KMS-11 (cell line): ENCODE measurements around the gene TMEM51.
"Not testable (repeated sequence)": the region's sequence is repeated elsewhere in the genome, so short reads cannot be mapped to it uniquely, and the experiment has no call there.

Experiments used
- H2AFZ ChIP-seq: fragments of 200-600 bp; sonication (generic); 2 replicates; pipeline ENCODE4 v1.6.1; 2016; ENCODE audit warnings: antibody characterized with exemption, mixed run types, low read depth
- H3K27ac ChIP-seq: fragments of 200-600 bp; sonication (generic); 2 replicates; pipeline ENCODE4 v1.6.1; 2016; ENCODE audit warnings: mild to moderate bottlenecking, mixed run types
- H3K27me3 ChIP-seq: fragments of 200-600 bp; sonication (generic); 2 replicates; pipeline ENCODE4 v1.6.1; 2017; ENCODE audit warnings: mild to moderate bottlenecking, low read depth, mixed run types, moderate library complexity; ENCODE audit not compliant: insufficient read depth
- H3K36me3 ChIP-seq: fragments of 200-600 bp; sonication (generic); 2 replicates; pipeline ENCODE4 v1.6.1; 2017; ENCODE audit warnings: mild to moderate bottlenecking, mixed run types; ENCODE audit not compliant: insufficient read depth
- H3K4me1 ChIP-seq: fragments of 200-600 bp; sonication (generic); 2 replicates; pipeline ENCODE4 v1.6.1; 2016; ENCODE audit warnings: mild to moderate bottlenecking, low read depth, mixed run types; ENCODE audit not compliant: poor library complexity, severe bottlenecking
- H3K4me2 ChIP-seq: fragments of 200-600 bp; sonication (generic); 2 replicates; pipeline ENCODE4 v1.7.0; 2016; ENCODE audit warnings: mild to moderate bottlenecking, mixed run types
- H3K4me3 ChIP-seq: fragments of 200-600 bp; sonication (generic); IDR thresholded peaks from 2 replicates; pipeline ENCODE4 v1.6.1; 2017; ENCODE audit warnings: low read depth, low read length, mixed read lengths; ENCODE audit not compliant: insufficient read depth
- H3K79me2 ChIP-seq: fragments of 200-600 bp; sonication (generic); 2 replicates; pipeline ENCODE4 v1.6.1; 2016; ENCODE audit warnings: low read depth, mixed run types; ENCODE audit not compliant: insufficient read depth
- H3K9ac ChIP-seq: fragments of 200-600 bp; sonication (generic); 2 replicates; pipeline ENCODE4 v1.6.1; 2016; ENCODE audit warnings: mild to moderate bottlenecking, mixed run types
- H4K20me1 ChIP-seq: fragments of 200-600 bp; sonication (generic); 2 replicates; pipeline ENCODE4 v1.6.1; 2016; ENCODE audit warnings: mild to moderate bottlenecking, mixed run types; ENCODE audit not compliant: insufficient read depth
- TF ChIP-seq, protein P1 (sequence below): fragments of 200-600 bp; sonication (generic); conservative IDR thresholded peaks from 2 replicates; pipeline ENCODE4 v1.6.1; 2017; ENCODE audit warnings: low read depth, mild to moderate bottlenecking, antibody characterized with exemption, low read length, moderate library complexity, mixed read lengths

The TMEM51 gene

DNA sequence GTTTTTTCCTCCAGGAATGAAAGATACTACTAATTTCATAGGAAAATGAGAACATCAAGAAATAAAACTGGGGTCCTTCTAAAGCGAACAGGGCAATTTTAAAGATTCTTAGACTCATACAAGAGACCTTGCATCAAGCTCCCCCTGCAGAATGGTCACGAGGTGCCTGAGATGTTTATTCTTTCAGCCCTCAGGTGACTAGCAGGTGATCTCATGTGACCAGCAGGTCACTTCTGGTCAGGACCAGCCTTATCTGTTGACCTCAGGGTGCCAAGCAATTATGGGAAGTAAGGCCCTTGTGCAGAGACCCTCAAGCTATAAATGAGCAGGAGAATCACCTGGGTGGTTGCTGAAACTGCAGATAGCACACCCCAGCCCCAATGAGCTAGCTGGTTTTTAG is 20.6 kb upstream of the TMEM51 start:
- Histone ChIP-seq H3K27ac (no peak overlapping the region), H3K79me2 (no peaks in the 10 kb centered on the region)
- TF ChIP-seq, protein P1, sequence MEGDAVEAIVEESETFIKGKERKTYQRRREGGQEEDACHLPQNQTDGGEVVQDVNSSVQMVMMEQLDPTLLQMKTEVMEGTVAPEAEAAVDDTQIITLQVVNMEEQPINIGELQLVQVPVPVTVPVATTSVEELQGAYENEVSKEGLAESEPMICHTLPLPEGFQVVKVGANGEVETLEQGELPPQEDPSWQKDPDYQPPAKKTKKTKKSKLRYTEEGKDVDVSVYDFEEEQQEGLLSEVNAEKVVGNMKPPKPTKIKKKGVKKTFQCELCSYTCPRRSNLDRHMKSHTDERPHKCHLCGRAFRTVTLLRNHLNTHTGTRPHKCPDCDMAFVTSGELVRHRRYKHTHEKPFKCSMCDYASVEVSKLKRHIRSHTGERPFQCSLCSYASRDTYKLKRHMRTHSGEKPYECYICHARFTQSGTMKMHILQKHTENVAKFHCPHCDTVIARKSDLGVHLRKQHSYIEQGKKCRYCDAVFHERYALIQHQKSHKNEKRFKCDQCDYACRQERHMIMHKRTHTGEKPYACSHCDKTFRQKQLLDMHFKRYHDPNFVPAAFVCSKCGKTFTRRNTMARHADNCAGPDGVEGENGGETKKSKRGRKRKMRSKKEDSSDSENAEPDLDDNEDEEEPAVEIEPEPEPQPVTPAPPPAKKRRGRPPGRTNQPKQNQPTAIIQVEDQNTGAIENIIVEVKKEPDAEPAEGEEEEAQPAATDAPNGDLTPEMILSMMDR, result no peak

DNA sequence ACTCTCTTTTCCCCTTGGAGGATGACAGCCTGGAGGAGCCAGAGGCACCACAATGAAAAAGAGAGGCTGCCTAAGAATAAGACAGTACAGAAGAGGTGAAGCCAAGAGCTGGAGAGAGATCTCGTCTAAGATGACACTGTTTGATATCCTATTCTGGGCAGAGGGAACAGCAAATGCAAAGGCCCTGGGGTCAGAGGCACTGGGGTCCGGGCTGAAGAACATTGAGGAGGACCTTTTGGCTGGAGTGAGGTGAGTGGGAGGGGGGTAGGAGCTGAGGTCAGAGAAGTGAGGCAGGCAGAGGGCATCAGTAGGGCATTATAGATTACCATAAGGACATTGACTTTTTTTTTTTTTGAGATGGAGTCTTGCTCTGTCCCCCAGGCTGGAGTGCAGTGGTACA is 19.3 kb upstream of the TMEM51 start:
- H3K79me2 ChIP-seq, result no peaks in the 10 kb centered on the region
- TF ChIP-seq, protein P1, result no peak
- H3K9ac ChIP-seq, result no peak overlapping the region
- no peak overlapping the region for H3K4me3 ChIP-seq
- H3K4me2 ChIP-seq, result no peak overlapping the region
- H3K27me3 ChIP-seq, result no peaks in the 10 kb centered on the region
- no peak overlapping the region for H3K27ac ChIP-seq
- no peaks in the 10 kb centered on the region for H3K4me1 ChIP-seq
- H2AFZ ChIP-seq, result no peak overlapping the region
- no peaks in the 10 kb centered on the region for H3K36me3 ChIP-seq
- no peaks in the 10 kb centered on the region for H4K20me1 ChIP-seq

More for the DNA sequence above, 20.6 kb upstream of the TMEM51 start:
- Histone ChIP-seq H3K4me1 (no peaks in the 10 kb centered on the region), H3K36me3 (no peaks in the 10 kb centered on the region), H3K4me2 (no peak overlapping the region), H2AFZ (no peak overlapping the region), H3K4me3 (no peak overlapping the region), H3K27me3 (no peaks in the 10 kb centered on the region), H4K20me1 (no peaks in the 10 kb centered on the region), H3K9ac (no peak overlapping the region)

DNA sequence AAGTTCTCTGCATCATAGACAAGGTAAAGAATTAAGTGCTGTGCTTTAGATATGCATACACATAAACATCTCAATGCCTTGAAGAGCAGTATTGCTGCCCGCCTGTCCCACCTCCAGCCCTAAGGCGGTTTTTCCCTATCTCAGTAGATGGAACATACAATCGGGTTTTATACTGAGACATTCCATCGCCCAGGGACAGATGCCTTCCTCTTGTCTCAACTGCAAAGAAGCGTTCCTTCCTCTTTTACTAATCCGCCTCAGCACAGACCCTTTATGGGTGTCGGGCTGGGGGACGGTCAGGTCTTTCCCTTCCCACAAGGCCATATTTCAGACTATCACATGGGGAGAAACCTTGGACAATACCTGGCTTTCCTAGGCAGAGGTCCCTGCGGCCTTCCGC is 17.9 kb upstream of the TMEM51 start:
- not testable (repeated sequence) for H3K36me3 ChIP-seq, H2AFZ ChIP-seq, H3K27me3 ChIP-seq

DNA sequence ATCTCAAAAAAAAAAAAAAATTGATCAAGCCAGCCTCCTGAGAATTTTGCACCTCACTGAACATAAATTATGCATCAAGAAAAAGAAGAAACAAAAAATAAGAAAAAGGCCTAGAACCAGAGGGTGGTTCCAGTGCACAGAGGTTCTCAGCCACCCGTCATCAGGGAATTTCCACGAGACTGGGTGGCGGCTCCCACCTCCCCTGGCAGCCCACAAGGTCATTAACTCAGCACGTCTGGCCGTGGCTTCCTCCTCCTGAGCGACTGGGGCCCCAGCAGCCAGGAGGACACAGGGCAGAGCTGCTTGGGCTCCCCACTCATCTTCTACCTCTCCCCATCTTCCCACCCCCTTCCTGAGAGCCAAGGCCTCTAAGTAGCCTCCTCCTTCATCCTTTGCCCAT is 15.7 kb upstream of the TMEM51 start:
- Histone ChIP-seq H3K27me3 (no peaks in the 10 kb centered on the region), H3K36me3 (no peaks in the 10 kb centered on the region), H3K4me2 (no peak overlapping the region), H3K4me3 (no peak overlapping the region), H3K4me1 (no peaks in the 10 kb centered on the region), H3K79me2 (no peaks in the 10 kb centered on the region), H4K20me1 (no peaks in the 10 kb centered on the region), H2AFZ (no peak overlapping the region), H3K9ac (no peak overlapping the region), H3K27ac (no peak overlapping the region)
- TF ChIP-seq, protein P1, result no peak

More for the DNA sequence above, 17.9 kb upstream of the TMEM51 start:
- not testable (repeated sequence) for H3K4me2 ChIP-seq, H3K4me3 ChIP-seq, H3K4me1 ChIP-seq, H3K9ac ChIP-seq, H3K27ac ChIP-seq, H4K20me1 ChIP-seq, H3K79me2 ChIP-seq

DNA sequence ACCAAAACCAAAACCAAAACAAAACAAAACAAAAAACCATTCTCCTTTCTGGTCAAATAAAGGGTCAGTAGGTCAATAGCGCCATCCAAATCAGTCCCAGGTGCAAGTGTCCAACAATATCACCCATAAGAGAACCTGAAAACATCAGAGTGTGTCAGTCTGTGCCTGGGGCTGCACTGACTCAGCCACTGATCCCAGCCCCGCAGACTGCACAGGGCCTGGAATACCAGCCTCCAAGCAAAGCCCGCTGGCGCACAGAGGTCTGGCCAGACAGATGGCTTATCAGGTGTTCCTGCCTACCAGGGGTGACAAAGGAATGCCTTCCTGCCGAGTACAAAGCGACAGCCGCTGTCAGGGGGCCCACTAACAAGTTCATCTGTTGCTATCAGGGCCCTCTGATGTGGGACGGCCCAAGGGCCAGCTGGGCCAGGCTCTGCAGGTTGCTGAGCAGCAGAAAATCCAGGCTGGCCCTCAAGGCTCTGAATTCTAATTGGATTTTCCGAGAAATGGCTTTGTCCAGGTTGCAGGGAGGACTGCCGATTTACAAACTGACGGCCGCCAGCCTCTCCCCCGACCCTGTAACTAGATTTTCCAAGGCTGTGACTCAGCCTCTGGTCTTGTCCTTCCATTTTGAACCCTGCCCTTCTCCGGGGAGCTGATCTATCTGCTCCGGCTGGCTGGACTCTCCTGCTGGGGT is 13.7 kb upstream of the TMEM51 start:
- no peaks in the 10 kb centered on the region for H4K20me1 ChIP-seq
- no peaks in the 10 kb centered on the region for H3K27me3 ChIP-seq
- no peaks in the 10 kb centered on the region for H3K36me3 ChIP-seq
- no peak overlapping the region for H2AFZ ChIP-seq
- no peak overlapping the region for H3K4me2 ChIP-seq
- H3K9ac ChIP-seq, result no peak overlapping the region
- no peak overlapping the region for H3K27ac ChIP-seq
- H3K4me1 ChIP-seq, result no peaks in the 10 kb centered on the region
- H3K4me3 ChIP-seq, result no peak overlapping the region
- TF ChIP-seq, protein P1, result no peak
- H3K79me2 ChIP-seq, result no peaks in the 10 kb centered on the region
